Activated T-cell treated with anti-CD3 and anti-CD28 coated beads for 1 hour (primary cell): Measurements from ENCODE around the gene SCAPER.
A peak's percentile ranks its signal among the peaks of the same experiment; 100 is the strongest.
"Not testable (repeated sequence)": the region's sequence is repeated elsewhere in the genome, so short reads cannot be mapped to it uniquely, and the experiment has no call there.

Experiments
- DNase-seq: peaks from one replicate; pipeline ENCODE4 v3.0.0-alpha.2; 2020; ENCODE audit warnings: low read depth

Gene SCAPER

GRCh38 chr15:76904461-76905012 is 603 bp downstream of the SCAPER start:
- peak; percentile 9 for DNase-seq

DNA sequence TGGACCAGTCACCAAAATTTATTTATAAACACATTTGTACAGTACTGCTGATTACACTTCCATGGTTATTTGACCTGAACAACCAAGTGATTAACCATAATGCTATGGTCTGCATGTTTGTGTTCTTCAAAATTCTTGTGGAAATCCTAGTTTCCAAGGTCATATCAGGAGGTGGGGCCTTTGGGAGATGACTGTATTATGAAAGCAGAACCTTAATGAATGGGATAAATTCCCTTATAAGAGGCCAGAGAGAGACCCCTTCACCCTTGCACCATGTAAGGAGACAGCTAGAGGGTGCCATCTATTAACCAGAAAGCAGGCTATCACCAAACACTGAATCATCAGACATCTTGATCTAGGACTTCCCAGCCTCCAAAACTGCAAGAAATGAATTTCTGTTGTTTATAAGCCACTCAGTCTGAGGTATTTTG is 1.9 kb downstream of the SCAPER start:
- no peak for DNase-seq

GRCh38 chr15:76901965-76902364 is 3.2 kb downstream of the SCAPER start:
- no peak for DNase-seq

DNA sequence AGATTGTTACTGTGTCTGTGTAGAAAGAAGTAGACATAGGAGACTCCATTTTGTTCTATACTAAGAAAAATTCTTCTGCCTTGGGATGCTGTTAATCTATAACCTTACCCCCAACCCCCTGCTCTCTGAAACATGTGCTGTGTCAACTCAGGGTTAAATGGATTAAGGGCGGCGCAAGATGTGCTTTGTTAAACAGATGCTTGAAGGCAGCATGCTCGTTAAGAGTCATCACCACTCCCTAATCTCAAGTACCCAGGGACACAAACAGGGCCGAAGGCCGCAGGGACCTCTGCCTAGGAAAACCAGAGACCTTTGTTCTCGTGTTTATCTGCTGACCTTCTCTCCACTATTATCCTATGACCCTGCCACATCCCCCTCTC is 5.2 kb downstream of the SCAPER start:
- not testable (repeated sequence) for DNase-seq

DNA sequence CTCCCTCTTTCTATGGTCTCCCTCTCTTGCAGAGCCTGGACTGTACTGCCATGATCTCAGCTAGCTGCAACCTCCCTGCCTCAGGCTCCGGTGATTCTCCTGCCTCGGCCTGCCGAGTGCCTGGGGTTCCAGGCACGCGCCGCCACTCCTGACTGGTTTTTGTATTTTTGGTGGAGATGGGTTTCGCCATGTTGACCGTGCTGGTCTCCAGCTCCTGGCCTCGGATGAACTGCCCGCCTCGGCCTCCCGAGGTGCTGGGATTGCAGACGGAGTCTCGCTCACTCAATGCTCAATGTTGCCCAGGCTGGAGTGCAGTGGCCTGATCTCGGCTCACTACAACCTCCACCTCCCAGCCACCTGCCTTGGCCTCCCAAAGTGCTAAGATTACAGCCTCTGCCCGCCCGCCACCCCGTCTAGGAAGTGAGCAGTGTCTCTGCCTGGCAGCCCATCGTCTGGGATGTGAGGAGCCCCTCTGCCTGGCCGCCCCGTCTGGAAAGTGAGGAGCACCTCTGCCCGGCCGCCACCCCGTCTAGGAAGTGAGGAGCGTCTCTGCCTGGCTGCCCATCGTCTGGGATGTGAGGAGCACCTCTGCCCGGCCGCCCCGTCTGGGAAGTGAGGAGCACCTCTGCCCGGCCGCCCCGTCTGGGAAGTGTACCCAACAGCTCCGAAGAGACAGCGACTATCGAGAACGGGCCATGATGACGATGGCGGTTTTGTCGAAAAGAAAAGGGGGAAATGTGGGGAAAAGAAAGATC is 5.8 kb downstream of the SCAPER start:
- not testable (repeated sequence) for DNase-seq

DNA sequence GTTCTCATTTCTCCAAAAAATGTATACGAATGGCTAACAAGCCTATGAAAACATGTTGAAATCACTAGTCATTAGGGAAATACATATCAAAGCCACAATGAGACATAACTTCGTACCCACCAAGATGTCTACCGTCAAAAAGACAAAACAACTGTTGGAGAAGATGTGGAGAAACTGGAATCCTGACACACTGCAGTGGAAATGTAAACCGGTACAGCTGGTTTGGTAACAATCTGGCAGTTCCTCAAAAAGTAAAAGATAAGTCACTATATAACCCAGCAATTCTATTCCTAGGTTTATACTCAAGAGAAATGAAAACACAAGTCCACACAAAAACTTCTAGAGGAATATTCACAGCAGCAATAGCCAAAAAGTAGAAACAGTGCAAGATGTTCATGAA is 7.0 kb downstream of the SCAPER start:
- DNase-seq, result no peak

DNA sequence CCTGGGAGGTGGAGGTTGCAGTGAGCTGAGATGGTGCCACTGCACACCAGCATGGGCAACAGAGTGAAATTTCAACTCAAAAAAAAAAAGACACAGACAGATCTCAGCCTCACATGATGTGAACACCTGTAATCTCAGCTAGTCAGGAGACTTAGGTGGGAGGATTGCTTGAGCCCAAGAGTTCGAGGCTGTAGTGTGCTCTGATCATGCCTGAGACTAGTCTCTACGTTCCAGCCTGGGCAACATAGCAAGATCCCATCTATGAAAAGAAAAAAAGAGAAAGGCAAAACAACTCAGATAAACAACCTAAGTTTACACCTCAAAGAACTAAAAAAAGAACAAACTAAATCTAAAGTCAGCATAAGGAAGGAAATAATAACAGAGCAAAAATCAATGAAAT is 11.0 kb downstream of the SCAPER start:
- DNase-seq, result no peak

DNA sequence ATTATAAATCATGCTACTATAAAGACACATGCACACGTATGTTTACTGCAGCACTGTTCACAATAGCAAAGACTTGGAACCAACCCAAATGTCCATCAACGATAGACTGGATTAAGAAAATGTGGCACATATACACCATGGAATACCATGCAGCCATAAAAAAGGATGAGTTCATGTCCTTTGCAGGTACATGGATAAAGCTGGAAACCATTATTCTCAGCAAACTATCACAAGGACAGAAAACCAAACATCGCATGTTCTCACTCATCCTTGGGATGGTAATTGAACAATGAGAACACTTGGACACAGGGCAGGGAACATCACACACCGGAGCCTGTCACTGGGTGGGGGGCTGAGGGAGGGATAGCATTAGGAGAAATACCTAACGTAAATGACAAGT is 12.3 kb downstream of the SCAPER start:
- DNase-seq, result not testable (repeated sequence)

- DNase-seq, result not testable (repeated sequence)
Measured at GRCh38 chr15:76887280-76888141, 17.6 kb downstream of the SCAPER start.

DNA sequence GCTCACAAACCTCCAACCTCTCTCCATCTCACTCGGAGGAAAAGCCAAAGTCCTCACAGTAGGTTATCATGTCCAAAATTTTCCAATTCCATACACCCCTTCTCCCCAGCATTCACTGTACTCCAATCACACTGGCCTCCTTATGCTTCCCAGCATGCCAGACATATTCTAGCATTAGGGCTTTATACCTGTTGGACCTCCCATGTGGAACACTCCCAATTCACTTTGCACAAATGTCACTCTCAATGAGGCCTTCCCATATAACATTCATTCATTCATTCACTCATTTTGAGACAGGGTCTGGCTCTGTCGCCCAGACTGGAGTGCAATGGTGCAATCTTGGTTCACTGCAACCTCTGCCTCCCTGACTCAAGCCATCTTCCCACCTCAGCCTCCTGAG is 19.9 kb downstream of the SCAPER start:
- no peak for DNase-seq

DNA sequence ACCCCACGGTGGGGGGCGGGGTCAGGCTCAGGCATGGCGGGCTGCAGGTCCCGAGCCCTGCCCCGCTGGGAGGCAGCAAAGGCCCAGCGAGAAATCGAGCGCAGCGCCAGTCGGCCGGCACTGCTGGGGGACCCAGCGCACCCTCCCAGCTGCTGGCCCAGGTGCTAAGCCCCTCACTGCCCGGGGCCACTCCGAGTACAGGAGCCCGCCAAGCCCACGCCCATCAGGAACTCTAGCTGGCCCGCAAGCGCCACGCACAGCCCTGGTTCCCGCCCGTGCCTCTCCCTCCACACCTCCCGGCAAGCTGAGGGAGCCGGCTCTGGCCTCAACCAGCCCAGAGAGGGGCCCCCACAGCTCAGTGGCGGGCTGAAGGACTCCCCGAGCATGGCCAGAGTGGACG is 29.2 kb downstream of the SCAPER start:
- DNase-seq, result no peak

DNA sequence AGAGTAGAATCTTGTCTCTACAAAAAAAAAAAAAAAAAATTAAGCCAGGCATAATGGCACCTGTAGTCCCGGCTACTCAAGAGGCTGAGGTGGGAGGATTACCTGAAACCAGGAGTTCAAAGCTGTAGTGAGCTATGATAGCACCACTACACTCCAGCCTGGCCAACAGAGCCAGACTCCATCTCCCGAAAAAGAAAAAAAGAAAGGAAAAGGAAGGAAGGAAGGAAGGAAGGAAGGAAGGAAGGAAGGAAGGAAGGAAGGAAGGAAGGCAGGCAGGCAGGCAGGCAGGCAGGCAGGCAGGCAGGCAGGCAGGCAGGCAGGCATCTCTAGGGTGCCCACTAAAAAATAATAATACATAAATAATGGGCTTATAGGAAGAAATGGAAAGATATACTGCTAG is 32.1 kb downstream of the SCAPER start:
- not testable (repeated sequence) for DNase-seq

GRCh38 chr15:76871930-76872329 is 33.2 kb downstream of the SCAPER start:
- no peak for DNase-seq

- DNase-seq, result no peak
Measured at GRCh38 chr15:76868740-76869139, 36.4 kb downstream of the SCAPER start.

GRCh38 chr15:76866716-76867321 is 38.3 kb downstream of the SCAPER start:
- no peak for DNase-seq

DNA sequence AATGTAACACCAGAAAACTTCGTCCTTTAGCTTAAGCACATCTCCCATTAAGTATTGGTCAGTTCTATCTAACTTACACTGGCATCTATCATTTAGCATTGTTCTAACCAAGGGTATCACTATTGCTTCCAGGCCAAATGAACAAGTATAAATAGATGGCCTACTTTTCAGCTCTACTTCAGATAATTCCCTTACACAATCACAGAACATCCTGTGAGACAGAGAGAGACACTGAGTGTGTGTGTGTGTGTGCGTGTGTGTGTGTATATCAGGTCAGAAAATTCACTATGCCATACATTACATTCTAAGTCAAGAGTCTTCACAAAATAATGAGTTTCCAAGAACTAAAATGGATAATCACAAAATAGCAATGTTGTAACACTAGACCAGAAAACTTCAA is 39.1 kb downstream of the SCAPER start:
- DNase-seq, result no peak

GRCh38 chr15:76865548-76865991 is 39.6 kb downstream of the SCAPER start:
- DNase-seq, result no peak

- no peak for DNase-seq
Measured at GRCh38 chr15:76864586-76864985, 40.6 kb downstream of the SCAPER start.

DNA sequence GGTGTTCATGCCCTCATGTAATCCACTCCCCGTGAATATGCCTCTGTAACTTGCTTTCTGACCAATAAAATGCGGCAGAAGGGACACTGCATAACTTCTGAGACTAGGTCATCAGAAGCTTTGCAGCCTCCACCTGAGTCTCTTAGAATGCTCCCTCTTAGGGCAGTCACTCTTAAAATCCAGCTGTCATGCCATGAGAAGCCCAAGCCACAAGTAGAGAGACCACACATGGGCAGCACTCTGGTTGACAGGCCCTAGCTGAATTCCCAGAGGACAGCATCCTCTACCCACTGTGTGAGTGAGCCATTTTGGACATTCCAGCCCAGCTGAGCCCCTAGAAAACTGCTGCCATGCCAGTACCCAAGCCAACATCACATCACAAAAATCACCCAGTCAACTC is 41.4 kb downstream of the SCAPER start:
- DNase-seq, result no peak

- no peak for DNase-seq
Measured at GRCh38 chr15:76863123-76863522, 42.0 kb downstream of the SCAPER start.

DNA sequence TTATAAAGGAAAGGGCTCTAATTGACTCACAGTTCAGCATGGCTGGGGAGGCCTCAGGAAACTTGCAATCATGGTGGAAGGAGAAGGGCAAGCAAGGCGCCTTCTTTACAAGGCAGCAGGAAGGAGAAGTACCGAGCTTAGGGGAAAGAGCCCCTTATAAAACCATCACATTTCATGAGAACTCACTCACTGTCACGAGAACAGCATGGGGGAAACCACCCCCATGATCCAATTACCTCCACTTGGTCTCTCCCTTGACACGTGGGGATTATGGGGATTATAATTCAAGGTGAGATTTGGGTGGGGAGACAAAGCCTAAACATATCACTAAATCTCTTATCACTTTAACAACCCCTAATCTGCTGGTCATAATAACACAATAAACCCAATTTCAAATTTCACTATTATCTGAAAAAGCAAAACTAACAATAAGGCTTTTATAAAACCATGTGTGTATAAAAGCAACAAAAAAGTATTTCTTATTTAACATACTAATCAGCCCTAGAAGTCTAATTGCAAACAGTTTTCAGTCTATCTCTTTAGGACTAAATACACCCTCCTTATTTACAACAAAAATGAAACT is 43.2 kb downstream of the SCAPER start:
- no peak for DNase-seq

GRCh38 chr15:76860201-76860600 is 44.9 kb downstream of the SCAPER start:
- DNase-seq, result no peak
